IPS-18c (cell line): ENCODE results near the gene TRERF1.

Experiments
- H3K4me3 ChIP-seq: 2 replicates; pipeline ENCODE4 v1.7.0; 2013; ENCODE audit warnings: low read depth, mild to moderate bottlenecking, low read length, moderate library complexity; ENCODE audit not compliant: insufficient read depth
- H3K9me3 ChIP-seq: one replicate; pipeline ENCODE4 v1.6.1; 2013; ENCODE audit warnings: mild to moderate bottlenecking, low read length, moderate library complexity; ENCODE audit not compliant: control insufficient read depth, insufficient read depth

Gene TRERF1

GRCh38 chr6:42366011-42366705, 85.6 kb downstream of the TRERF1 start:
- Histone ChIP-seq H3K9me3 (peaks cover 2% of the 10 kb centered on the region), H3K4me3 (no peak overlapping the region)

GRCh38 chr6:42365021-42365420, 86.7 kb downstream of the TRERF1 start:
- no peak overlapping the region for H3K4me3 ChIP-seq
- peaks cover 2% of the 10 kb centered on the region for H3K9me3 ChIP-seq

DNA sequence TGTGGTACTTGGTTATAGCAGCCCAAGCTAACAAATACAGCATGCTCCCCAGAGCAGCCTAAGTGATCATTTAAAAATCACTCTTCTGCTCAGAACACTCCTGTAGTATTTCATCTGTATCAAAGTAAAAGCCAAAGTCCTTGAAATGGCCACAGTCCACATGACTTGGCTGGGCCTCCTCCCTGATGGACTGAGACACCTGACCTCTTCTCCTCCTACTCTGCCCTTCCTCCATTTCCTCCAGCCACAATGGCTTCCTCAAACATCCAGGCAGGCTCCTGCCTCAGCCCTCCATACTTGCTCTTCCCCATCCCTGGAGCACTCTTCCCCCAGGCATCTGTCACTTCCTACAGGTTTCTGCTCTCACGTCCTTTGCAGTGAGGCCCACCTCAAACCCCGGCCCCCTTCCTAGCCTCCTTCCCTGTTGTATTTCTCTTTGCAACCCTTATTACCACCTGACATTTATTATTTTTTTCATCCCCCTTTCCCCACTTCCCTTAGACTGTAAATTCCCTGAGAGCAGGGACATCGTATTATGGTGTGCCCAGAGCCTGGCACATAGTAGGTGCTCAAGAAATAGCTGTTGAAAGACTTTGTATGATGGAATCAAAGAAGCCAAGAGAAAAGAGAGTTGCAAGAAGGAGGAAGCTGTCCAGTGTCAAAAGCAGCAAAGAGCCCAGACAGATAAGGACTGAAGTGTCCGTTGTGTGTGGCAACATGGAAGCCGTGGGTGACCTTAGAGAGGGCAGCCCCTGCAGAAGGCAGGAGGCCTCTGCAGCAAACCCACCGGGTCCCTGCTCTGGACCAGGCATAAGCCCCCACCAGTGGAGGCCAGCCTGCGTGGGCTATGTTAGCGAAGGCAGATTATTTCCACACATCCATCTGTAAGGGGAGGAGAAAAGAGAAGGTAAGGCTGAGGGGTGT, 87.5 kb downstream of the TRERF1 start:
- H3K9me3 ChIP-seq, result peaks cover 2% of the 10 kb centered on the region
- H3K4me3 ChIP-seq, result no peak overlapping the region

DNA sequence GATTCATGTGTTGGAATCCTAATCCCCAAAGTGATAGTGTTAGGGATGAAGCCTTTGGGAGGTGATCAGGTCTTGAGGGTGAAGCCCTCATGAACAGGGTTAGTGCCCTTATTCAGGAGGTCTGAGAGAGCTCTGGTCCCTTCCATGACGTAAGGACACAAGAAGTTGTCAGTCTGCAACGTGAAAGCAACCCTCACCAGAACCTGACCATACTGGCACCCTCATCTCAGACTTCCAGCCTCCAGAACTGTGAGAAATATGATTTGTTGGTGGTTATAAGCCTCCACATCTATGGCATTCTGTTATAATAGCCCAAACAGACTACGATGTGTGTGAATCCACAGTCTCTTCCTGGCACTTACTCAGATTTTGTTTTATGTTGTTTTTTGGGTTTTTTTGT, 90.7 kb downstream of the TRERF1 start:
- H3K4me3 ChIP-seq, result no peak overlapping the region
- H3K9me3 ChIP-seq, result no peaks in the 10 kb centered on the region

DNA sequence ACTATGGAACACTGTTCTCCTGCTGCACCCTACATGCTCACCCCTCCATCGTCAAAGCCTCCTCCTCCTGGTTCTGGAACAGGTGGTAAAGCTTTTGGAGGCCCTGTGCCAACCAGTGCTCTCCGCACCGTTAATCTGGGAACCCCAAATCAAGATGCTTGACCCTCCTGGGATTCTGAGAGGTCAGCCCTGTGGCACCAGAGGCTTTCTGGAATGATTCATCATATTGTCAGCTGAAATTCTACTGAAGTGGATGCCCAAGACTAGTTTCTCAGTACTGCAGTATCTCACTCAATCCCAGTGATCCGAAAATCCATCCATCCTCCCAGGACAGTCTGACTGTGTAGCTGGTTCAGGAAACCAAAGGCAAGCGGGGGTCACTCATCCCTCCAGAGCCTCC, 92.7 kb downstream of the TRERF1 start:
- H3K4me3 ChIP-seq, result no peak overlapping the region
- H3K9me3 ChIP-seq, result no peaks in the 10 kb centered on the region

DNA sequence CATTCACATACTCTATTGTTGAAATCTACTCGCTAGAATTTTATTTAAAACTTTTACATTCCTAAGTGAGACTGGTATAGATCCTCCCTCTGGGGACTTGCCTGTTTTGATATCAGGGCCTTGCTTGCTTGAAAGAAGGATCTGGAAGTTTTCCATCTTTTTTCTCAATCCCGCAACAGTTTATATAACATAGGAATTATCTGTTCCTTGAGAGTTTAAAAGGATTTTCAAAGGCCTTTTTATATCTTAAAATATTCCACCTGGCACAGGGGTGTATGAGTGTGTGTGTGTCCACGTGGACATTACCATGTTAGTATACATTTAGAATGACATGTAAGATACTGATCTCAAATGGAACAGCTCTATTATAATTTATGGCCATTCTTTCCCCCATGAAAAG, 96.3 kb downstream of the TRERF1 start:
- H3K4me3 ChIP-seq, result no peak overlapping the region
- H3K9me3 ChIP-seq, result no peaks in the 10 kb centered on the region

GRCh38 chr6:42354702-42355101, 97.0 kb downstream of the TRERF1 start:
- no peak overlapping the region for H3K4me3 ChIP-seq
- H3K9me3 ChIP-seq, result no peaks in the 10 kb centered on the region

- Histone ChIP-seq H3K4me3 (no peak overlapping the region), H3K9me3 (no peaks in the 10 kb centered on the region)
These were observed 98.7 kb downstream of the TRERF1 start for GRCh38 chr6:42352856-42353564.

DNA sequence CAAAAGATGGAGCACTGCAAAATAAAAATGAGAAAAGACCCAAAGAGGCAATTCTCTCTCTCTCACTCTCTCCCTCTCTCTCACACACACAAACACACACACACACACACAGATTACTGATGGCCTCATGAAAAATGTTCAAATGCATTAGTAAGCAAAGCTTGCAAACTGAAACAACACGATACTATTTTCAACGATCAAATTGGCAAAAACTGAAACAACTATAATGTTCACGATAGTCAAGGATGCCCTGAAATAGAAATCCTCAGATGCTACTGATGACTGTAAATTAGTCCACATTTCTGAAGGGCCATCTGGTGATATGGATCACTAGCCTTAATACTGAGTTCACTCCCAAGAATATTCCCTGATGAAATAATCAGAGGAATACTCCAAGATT, 100.8 kb downstream of the TRERF1 start:
- Histone ChIP-seq H3K9me3 (no peaks in the 10 kb centered on the region), H3K4me3 (no peak overlapping the region)

DNA sequence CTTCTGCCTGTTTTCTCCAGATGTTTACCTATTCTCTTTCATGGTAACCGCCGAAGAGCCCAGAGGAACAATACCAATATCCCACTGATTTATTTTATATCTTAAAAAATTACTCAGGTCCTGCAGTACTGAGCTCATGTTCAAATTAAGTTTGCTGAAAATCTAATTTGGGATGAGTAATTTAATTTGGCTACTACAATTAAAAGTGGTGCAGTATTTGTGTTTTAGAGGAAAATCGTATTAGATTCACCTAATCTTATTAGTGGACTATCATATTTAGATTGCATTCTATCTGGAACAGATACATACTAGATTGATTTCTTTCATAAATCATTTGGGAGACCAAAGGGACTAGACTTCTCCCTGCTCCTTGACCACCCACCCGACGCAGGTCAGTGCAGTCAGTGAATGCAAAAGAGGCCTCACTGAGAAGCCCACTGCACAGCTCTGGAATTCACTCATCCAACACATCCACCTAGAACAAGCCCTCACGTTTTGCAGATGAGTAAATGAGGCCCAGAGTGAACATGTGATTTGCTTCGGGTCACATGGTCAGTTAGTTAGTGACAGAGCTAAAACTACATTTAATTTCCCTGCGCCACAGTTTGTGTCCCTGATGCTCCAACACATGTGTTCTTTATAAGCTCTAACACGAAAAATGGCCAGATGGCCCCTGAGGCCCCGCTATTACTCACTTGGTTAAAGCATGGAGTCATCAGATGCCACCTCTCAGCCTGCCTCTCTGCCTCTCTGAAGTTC, 101.8 kb downstream of the TRERF1 start:
- no peaks in the 10 kb centered on the region for H3K9me3 ChIP-seq
- no peak overlapping the region for H3K4me3 ChIP-seq

GRCh38 chr6:42347456-42347855, 104.3 kb downstream of the TRERF1 start:
- Histone ChIP-seq H3K9me3 (no peaks in the 10 kb centered on the region), H3K4me3 (no peak overlapping the region)

DNA sequence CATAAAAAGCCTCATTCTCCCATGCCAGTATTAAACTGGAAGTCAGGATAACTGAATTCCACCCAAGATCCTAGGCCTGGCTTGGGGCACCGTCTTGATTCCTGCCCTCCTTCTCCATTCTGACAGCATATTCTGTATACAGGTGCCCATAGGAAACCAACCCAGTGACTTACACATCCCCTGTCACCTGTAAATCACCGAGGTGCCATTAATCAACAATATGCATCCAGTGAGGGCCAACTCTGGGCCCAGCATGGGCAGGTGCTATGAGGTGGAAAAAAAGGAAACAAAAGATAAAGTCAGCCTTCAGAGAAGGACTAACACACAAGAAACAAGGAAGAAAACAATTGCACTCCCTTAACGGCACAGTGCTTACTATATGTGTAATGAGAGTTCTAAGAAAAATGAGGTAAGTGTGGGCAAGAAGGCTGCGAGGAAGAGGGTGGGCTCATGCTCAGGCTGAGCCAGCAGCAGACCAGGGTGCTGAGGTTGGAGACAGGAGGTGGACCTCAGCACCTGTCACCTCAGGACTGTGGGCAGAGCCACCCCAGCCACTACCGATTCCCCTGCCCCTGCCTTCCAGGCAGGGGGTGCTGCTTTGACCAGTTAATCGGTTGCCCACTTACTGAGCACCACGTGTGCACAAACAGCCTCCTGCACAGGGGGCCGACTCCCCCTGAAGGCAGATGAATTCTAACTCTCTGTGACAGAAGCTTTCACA, 105.9 kb downstream of the TRERF1 start:
- H3K9me3 ChIP-seq, result no peaks in the 10 kb centered on the region
- H3K4me3 ChIP-seq, result no peak overlapping the region

DNA sequence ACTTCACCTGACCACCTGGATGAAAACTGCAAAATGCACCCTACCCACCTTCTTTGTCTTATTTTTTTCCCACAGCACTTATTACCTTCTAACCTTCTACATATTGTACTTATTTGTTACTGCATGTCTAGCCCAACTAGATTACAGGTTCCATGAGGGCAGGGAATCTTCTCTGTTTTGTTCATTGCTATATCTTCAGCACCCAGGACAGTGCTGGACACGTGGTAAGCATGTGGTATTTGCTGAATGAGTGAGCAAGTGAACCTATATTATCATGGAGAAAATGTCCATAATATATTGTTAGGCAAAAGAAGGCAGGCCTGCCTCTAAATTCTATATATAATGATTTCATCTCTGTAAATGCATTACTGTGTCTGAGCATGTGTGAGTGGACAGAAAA, 107.0 kb downstream of the TRERF1 start:
- no peaks in the 10 kb centered on the region for H3K9me3 ChIP-seq
- H3K4me3 ChIP-seq, result no peak overlapping the region

- H3K4me3 ChIP-seq, result no peak overlapping the region
- H3K9me3 ChIP-seq, result no peaks in the 10 kb centered on the region
These were observed 109.8 kb downstream of the TRERF1 start for GRCh38 chr6:42341771-42342553.

DNA sequence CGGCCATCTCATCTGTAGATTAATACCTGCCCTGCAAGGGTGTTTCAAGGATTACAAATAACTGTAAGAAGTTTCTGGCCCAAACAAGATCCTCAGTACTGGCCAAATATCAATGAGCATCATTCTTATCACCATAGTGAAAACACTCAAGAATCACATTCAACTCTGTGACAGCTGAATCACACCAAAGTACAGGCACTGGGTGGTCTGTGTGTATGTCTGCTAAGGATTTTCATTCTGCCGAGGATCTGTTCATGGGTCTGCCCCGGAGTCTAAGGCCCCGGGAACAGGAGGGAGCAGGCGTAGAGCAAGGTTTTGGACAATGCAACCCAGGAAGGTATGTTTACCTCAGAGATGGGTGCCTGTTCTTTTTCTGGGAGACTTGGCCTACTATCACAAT, 110.5 kb downstream of the TRERF1 start:
- H3K4me3 ChIP-seq, result no peak overlapping the region
- H3K9me3 ChIP-seq, result no peaks in the 10 kb centered on the region

DNA sequence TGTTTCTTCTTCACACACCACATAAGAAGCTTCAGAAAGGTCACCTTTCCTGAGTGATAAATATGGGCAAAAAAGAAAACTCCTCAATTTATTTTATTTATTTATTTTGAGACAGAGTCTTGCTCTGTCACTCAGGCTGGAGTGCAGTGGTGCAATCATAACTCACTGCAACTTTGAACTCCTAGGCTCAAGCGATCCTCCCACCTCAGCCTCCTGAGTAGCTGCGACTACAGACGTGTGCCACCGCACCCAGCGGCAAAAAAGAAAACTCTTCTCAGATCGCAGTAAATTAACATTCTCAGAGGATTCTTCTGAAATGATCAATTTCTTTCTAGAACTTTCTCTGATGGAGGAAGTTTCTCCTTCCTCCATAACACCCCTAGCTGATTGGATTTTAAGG, 111.2 kb downstream of the TRERF1 start:
- Histone ChIP-seq H3K4me3 (no peak overlapping the region), H3K9me3 (no peaks in the 10 kb centered on the region)
